ENCODE measurements around the gene EFCAB14. TPM values are rescaled to one million over a fixed set of nuclear protein-coding genes. Genes with fewer than 3 reads are reported as not detected.

EFCAB14 gene
- total RNA-seq, 1 donor from 2014 or later, result 50.7 TPM

DNA sequence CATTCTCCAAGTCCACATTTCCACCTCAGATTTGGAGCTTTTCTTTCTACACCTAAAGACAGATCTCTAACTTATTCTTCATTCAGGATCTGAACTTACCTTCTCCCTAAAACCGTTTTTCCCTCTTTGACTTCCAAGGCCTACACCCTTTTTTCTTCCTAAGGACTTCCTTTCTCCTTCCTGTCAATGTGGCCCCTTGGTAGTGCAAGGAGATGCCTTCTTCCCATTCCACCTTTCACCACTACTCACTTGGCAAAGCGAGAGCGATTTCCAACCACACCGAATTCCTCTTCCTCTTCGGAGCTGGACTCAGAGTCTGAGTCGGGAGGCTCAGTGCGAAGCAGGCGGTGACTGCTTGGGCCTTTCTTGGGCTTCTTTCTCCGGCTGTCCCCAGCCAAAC lies 1.3 kb downstream of the EFCAB14 start:
- Mint-ChIP-seq H3K27ac (ENCODE audit: unreplicated experiment) (peak overlapping the region; percentile 48), H3K4me1 (ENCODE audit: low read depth, unreplicated experiment) (peaks cover 24% of the 10 kb centered on the region), H3K9me3 (ENCODE audit: unreplicated experiment) (no peaks in the 10 kb centered on the region), H3K36me3 (ENCODE audit: low read depth, unreplicated experiment) (peaks cover 4% of the 10 kb centered on the region), H3K27me3 (ENCODE audit: low read depth, unreplicated experiment) (peaks cover 4% of the 10 kb centered on the region), H3K4me3 (ENCODE audit: unreplicated experiment) (peak overlapping the region; percentile 99)
- no peaks in the 10 kb centered on the region for H3K9me3 ChIP-seq (ENCODE audit: insufficient read depth, low read depth, low read length)
- H3K27ac ChIP-seq (ENCODE audit: low read depth, low read length), result no peak overlapping the region
- H3K27me3 ChIP-seq (ENCODE audit: insufficient read depth, low read length), result no peaks in the 10 kb centered on the region
- no peak for DNase-seq (ENCODE audit: low read depth)
- peaks cover 37% of the 10 kb centered on the region for H3K79me2 ChIP-seq (ENCODE audit: insufficient read depth, low read length)
- no peak for FAIRE-seq
- H2AFZ ChIP-seq (ENCODE audit: low read depth, low read length), result no peak overlapping the region
- H3K36me3 ChIP-seq (ENCODE audit: insufficient read depth, low read length), result peaks cover 17% of the 10 kb centered on the region
- peaks cover 24% of the 10 kb centered on the region for H4K20me1 ChIP-seq (ENCODE audit: insufficient read depth, low read length)
- peak overlapping the region; percentile 99 for H3K4me2 ChIP-seq (ENCODE audit: low read length)
- peaks cover 20% of the 10 kb centered on the region for H3K4me1 ChIP-seq (ENCODE audit: insufficient read depth, low read length)
- no peak for TF ChIP-seq EZH2 (IDR thresholded peaks at IDR 0.05; ENCODE audit: insufficient read depth, low read length)
- TF ChIP-seq, protein P1, sequence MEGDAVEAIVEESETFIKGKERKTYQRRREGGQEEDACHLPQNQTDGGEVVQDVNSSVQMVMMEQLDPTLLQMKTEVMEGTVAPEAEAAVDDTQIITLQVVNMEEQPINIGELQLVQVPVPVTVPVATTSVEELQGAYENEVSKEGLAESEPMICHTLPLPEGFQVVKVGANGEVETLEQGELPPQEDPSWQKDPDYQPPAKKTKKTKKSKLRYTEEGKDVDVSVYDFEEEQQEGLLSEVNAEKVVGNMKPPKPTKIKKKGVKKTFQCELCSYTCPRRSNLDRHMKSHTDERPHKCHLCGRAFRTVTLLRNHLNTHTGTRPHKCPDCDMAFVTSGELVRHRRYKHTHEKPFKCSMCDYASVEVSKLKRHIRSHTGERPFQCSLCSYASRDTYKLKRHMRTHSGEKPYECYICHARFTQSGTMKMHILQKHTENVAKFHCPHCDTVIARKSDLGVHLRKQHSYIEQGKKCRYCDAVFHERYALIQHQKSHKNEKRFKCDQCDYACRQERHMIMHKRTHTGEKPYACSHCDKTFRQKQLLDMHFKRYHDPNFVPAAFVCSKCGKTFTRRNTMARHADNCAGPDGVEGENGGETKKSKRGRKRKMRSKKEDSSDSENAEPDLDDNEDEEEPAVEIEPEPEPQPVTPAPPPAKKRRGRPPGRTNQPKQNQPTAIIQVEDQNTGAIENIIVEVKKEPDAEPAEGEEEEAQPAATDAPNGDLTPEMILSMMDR (IDR thresholded peaks at IDR 0.05; ENCODE audit: insufficient read depth, low read depth, low read length), result no peak
- peak overlapping the region; percentile 92 for H3K9ac ChIP-seq (ENCODE audit: low read length)
- H3K4me3 ChIP-seq (ENCODE audit: insufficient read depth, low read depth, low read length), result peak overlapping the region; percentile 87

GRCh38 chr1:46714976-46715375 lies 3.9 kb downstream of the EFCAB14 start:
- Mint-ChIP-seq H3K4me1 (ENCODE audit: low read depth, unreplicated experiment) (peaks cover 24% of the 10 kb centered on the region), H3K27ac (ENCODE audit: unreplicated experiment) (no peak overlapping the region), H3K4me3 (ENCODE audit: unreplicated experiment) (no peak overlapping the region), H3K36me3 (ENCODE audit: low read depth, unreplicated experiment) (peaks cover 4% of the 10 kb centered on the region), H3K27me3 (ENCODE audit: low read depth, unreplicated experiment) (no peaks in the 10 kb centered on the region), H3K9me3 (ENCODE audit: unreplicated experiment) (no peaks in the 10 kb centered on the region)
- Histone ChIP-seq H3K36me3 (ENCODE audit: insufficient read depth, low read length) (peaks cover 17% of the 10 kb centered on the region), H3K27me3 (ENCODE audit: insufficient read depth, low read length) (no peaks in the 10 kb centered on the region), H3K4me2 (ENCODE audit: low read length) (no peak overlapping the region), H3K9me3 (ENCODE audit: insufficient read depth, low read depth, low read length) (no peaks in the 10 kb centered on the region), H3K9ac (ENCODE audit: low read length) (no peak overlapping the region), H3K4me1 (ENCODE audit: insufficient read depth, low read length) (peaks cover 20% of the 10 kb centered on the region), H3K27ac (ENCODE audit: low read depth, low read length) (no peak overlapping the region), H3K4me3 (ENCODE audit: insufficient read depth, low read depth, low read length) (no peak overlapping the region), H2AFZ (ENCODE audit: low read depth, low read length) (no peak overlapping the region), H4K20me1 (ENCODE audit: insufficient read depth, low read length) (peaks cover 24% of the 10 kb centered on the region), H3K79me2 (ENCODE audit: insufficient read depth, low read length) (peaks cover 37% of the 10 kb centered on the region)
- no peak for FAIRE-seq
- no peak for TF ChIP-seq EZH2 (IDR thresholded peaks at IDR 0.05; ENCODE audit: insufficient read depth, low read length)
- TF ChIP-seq, protein P1 (IDR thresholded peaks at IDR 0.05; ENCODE audit: insufficient read depth, low read depth, low read length), result no peak
- no peak for DNase-seq (ENCODE audit: low read depth)

- H3K9ac ChIP-seq (ENCODE audit: low read length), result no peak overlapping the region
- no peak overlapping the region for H2AFZ ChIP-seq (ENCODE audit: low read depth, low read length)
- H4K20me1 ChIP-seq (ENCODE audit: insufficient read depth, low read length), result peaks cover 2% of the 10 kb centered on the region
- no peak overlapping the region for H3K27ac ChIP-seq (ENCODE audit: low read depth, low read length)
- H3K36me3 Mint-ChIP-seq (ENCODE audit: low read depth, unreplicated experiment), result peaks cover 7% of the 10 kb centered on the region
- TF ChIP-seq, protein P1 (IDR thresholded peaks at IDR 0.05; ENCODE audit: insufficient read depth, low read depth, low read length), result no peak
- TF ChIP-seq EZH2 (IDR thresholded peaks at IDR 0.05; ENCODE audit: insufficient read depth, low read length), result no peak
- H3K4me1 Mint-ChIP-seq (ENCODE audit: low read depth, unreplicated experiment), result no peaks in the 10 kb centered on the region
- peaks cover 30% of the 10 kb centered on the region for H3K36me3 ChIP-seq (ENCODE audit: insufficient read depth, low read length)
- H3K27ac Mint-ChIP-seq (ENCODE audit: unreplicated experiment), result no peak overlapping the region
- H3K4me3 ChIP-seq (ENCODE audit: insufficient read depth, low read depth, low read length), result no peak overlapping the region
- H3K4me3 Mint-ChIP-seq (ENCODE audit: unreplicated experiment), result no peak overlapping the region
- DNase-seq (ENCODE audit: low read depth) (no peak), FAIRE-seq (no peak)
- no peaks in the 10 kb centered on the region for H3K4me1 ChIP-seq (ENCODE audit: insufficient read depth, low read length)
- H3K9me3 Mint-ChIP-seq (ENCODE audit: unreplicated experiment), result no peaks in the 10 kb centered on the region
- no peaks in the 10 kb centered on the region for H3K27me3 Mint-ChIP-seq (ENCODE audit: low read depth, unreplicated experiment)
- no peaks in the 10 kb centered on the region for H3K27me3 ChIP-seq (ENCODE audit: insufficient read depth, low read length)
- H3K4me2 ChIP-seq (ENCODE audit: low read length), result no peak overlapping the region
- no peaks in the 10 kb centered on the region for H3K9me3 ChIP-seq (ENCODE audit: insufficient read depth, low read depth, low read length)
- peaks cover 2% of the 10 kb centered on the region for H3K79me2 ChIP-seq (ENCODE audit: insufficient read depth, low read length)
Measured at GRCh38 chr1:46708121-46708520, 10.8 kb downstream of the EFCAB14 start.
